Left lung (tissue), 10 donors: ENCODE measurements around the gene ZNF12. TPM values are rescaled to one million over a fixed set of nuclear protein-coding genes. Genes with fewer than 3 reads are reported as not detected.

Experiments
- ATAC-seq: fragments of 200-7000 bp; cut with Tn5 transposase; one replicate; pipeline ENCODE4 v1.9.1; 2020; ENCODE audit warnings: moderate library complexity
- DNase-seq, 4 donors: peaks; one replicate each; pipeline ENCODE4 v3.0.0-alpha.2; 2013 to 2020
- H3K27ac ChIP-seq, 2 donors: fragments of 200-600 bp; sonication (generic) in 1 of 2; one replicate each; pipeline versions ENCODE4 v1.5.0 to v1.8.0; 2020 to 2021
- H3K27me3 ChIP-seq, 2 donors: fragments of 200-600 bp; sonication (generic) in 1 of 2; one replicate each; pipeline versions ENCODE4 v1.5.0 to v1.8.0; 2020 to 2021
- H3K36me3 ChIP-seq, 2 donors: fragments of 200-600 bp; sonication (generic) in 1 of 2; one replicate each; pipeline versions ENCODE4 v1.5.0 to v1.8.0; 2020 to 2021
- H3K4me1 ChIP-seq, 2 donors: fragments of 200-600 bp; one replicate each; pipeline ENCODE4 v1.8.0; 2021
- H3K4me3 ChIP-seq, 2 donors: fragments of 200-600 bp; sonication (generic) in 1 of 2; one replicate each; pipeline versions ENCODE4 v1.5.0 to v1.8.0; 2020 to 2021; ENCODE audit warnings: mild to moderate bottlenecking in 1 of 2
- H3K9me3 ChIP-seq, 2 donors: fragments of 200-600 bp; sonication (generic) in 1 of 2; one replicate each; pipeline versions ENCODE4 v1.5.0 to v1.8.0; 2020 to 2021
- intact Hi-C, 2 donors: fragments of 100-400 bp; cut with DNase I; formaldehyde crosslinking; loops; one replicate each; pipeline versions ENCODE4 v1.11.2 to v1.14.2; 2022
- polyA plus RNA-seq, 6 donors: library from polyadenylated mRNA; unstranded; fragments of 120-200 nt; gene quantifications; one replicate each; pipeline ENCODE4 v1.2.1, GENCODE V29; 2013; ENCODE audit not compliant: insufficient read length in 6 of 6
- total RNA-seq, 2 donors: library from RNA; stranded (reverse); fragmentation: NEBNext Ultra II Directional; extraction: Animal tissue kit (Norgen Biotek cat#: 25700); gene quantifications; one replicate each; pipeline ENCODE4 v1.2.1, GENCODE V29; 2021
- TF ChIP-seq, protein P1 (sequence below), 2 donors: fragments of 200-600 bp; sonication (generic) in 1 of 2; IDR thresholded peaks; one replicate each; pipeline versions ENCODE4 v1.5.0 to v1.8.0; 2021; ENCODE audit warnings: antibody characterized with exemption in 2 of 2
- donor health status: DM: no; HTN: yes; CAD: no.
- donor health status: DM: no; HTN: no; CAD: no.

ZNF12 gene
- total and polyA plus RNA-seq, 8 donors: 18.4 to 38.6 (median 36.4) TPM

DNA sequence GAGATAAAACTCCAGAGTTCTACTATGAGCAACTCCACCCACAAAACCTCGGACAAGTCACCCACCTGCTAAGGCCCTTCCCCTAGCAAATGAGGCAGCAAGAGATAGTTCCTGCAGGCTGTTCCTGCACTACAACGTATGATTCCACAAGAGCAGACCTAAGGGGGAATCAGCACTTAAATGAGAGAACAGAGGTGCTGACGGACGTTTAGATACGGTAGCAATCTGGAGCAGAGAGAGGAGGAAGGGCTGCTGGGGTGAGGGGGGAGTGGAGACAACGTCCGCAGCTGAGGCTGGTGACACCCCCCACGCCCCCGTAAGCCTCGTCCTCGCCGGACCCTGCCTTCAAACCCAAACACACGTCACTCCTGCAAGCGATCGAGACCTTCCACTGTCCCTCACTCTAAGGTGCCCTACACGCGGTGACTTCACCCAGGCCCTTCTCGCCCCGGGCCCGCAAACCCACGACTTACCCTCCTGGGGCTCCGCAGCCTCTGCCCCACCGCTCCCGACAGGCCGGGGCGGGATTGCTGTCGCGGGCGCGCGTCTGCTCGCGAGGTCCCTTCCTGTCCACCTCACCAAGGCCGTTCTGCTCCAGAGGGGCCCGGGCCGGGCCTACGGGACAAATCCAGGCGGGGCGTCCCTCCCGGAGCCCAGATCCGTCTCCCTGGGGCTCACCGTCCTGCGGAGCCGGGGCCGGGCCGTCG lies 635 bp downstream of the ZNF12 start:
- DNase-seq (peak; percentile 16 to 84 (median 38)), ATAC-seq (peak; percentile 44)
- peak overlapping the region; percentile 76 to 85 for H3K4me3 ChIP-seq
- peaks cover 0 to 17% of the 10 kb centered on the region in 2 donors for H3K27me3 ChIP-seq
- intact Hi-C loops: no loop called here
- TF ChIP-seq, protein P1, sequence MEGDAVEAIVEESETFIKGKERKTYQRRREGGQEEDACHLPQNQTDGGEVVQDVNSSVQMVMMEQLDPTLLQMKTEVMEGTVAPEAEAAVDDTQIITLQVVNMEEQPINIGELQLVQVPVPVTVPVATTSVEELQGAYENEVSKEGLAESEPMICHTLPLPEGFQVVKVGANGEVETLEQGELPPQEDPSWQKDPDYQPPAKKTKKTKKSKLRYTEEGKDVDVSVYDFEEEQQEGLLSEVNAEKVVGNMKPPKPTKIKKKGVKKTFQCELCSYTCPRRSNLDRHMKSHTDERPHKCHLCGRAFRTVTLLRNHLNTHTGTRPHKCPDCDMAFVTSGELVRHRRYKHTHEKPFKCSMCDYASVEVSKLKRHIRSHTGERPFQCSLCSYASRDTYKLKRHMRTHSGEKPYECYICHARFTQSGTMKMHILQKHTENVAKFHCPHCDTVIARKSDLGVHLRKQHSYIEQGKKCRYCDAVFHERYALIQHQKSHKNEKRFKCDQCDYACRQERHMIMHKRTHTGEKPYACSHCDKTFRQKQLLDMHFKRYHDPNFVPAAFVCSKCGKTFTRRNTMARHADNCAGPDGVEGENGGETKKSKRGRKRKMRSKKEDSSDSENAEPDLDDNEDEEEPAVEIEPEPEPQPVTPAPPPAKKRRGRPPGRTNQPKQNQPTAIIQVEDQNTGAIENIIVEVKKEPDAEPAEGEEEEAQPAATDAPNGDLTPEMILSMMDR (IDR thresholded peaks at IDR 0.05): no peak
- H3K36me3 ChIP-seq: peaks cover 0 to 25% of the 10 kb centered on the region in 2 donors
- H3K9me3 ChIP-seq: peaks cover 0 to 2% of the 10 kb centered on the region in 2 donors
- peak overlapping the region; percentile 85 to 87 for H3K27ac ChIP-seq
- H3K4me1 ChIP-seq: peaks cover 7 to 34% of the 10 kb centered on the region in 2 donors

DNA sequence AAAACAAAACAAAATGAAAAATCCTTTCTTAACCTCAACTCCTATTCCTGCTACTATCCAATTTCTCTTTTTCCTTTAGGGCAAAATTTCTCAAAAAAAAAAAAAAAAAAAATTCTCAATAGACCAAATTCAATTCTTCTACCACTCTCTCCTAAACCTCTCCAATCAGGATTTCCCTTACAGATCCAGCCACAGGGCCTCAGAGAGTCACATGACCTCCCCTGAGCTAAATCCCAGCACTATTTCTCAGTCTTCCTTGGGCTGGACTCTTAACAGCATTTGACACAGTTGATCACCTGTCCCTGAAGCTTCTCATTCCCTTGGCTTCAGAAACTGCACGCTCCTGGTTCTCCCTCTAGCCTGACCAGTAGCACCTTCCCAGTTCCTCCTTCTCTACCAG lies 4.9 kb downstream of the ZNF12 start:
- Histone ChIP-seq H3K4me1 (peaks cover 7 to 27% of the 10 kb centered on the region in 2 donors), H3K27me3 (no peaks in the 10 kb centered on the region), H3K27ac (no peak overlapping the region), H3K36me3 (peaks cover 0 to 68% of the 10 kb centered on the region in 2 donors), H3K4me3 (no peak overlapping the region), H3K9me3 (peaks cover 11 to 34% of the 10 kb centered on the region in 2 donors)
- no peak for ATAC-seq
- intact Hi-C loops: no loop called here
- no peak for DNase-seq
- TF ChIP-seq, protein P1 (IDR thresholded peaks at IDR 0.05): no peak

DNA sequence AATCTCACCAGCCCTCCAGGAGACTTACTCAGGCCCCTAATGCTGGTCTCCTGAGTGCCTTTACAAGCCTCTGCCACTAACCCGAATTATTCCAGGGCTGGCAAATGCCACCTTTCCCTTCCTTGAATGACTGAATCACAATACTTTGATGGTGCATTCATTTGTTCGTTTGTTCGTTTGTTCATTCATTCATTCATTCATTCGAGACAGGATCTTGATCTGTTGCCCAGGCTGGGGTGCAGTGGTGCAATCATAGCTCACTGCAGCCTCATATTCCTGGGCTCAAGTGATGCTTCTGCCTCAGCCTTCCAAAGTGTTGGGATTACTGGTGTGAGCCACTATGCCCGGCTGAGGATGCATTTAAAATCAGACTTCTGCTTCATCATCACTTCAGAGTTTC lies 6.0 kb downstream of the ZNF12 start:
- TF ChIP-seq, protein P1 (IDR thresholded peaks at IDR 0.05): no peak
- H3K27me3 ChIP-seq: no peaks in the 10 kb centered on the region
- no peak overlapping the region for H3K27ac ChIP-seq
- no peak for DNase-seq
- H3K4me1 ChIP-seq: peaks cover 7 to 25% of the 10 kb centered on the region in 2 donors
- peaks cover 0 to 78% of the 10 kb centered on the region in 2 donors for H3K36me3 ChIP-seq
- ATAC-seq: no peak
- H3K4me3 ChIP-seq: no peak overlapping the region
- intact Hi-C loops: no loop called here
- peaks cover 12 to 45% of the 10 kb centered on the region in 2 donors for H3K9me3 ChIP-seq

DNA sequence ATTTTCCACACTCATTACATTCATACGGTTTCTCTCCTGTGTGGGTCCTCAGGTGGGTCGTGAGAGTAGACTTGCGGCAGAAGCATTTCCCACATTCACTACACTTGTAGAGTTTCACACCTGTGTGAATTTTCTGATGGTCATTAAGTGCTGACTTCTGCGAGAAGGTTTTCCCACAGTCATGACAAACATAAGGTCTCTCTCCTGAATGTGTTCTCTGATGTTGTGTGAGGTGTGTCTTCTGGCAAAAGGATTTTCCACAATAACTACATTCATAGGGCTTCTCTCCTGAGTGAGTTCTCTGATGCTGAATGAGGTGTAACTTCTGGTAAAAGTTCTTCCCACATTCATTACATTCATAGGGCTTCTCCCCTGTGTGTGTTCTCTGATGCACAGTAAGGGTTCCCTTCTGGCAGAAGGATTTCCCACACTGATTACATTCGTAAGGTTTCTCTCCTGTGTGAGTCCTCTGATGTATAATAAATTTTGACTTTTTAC lies 15.1 kb downstream of the ZNF12 start:
- DNase-seq (no peak), ATAC-seq (no peak)
- intact Hi-C loops: no loop called here
- Histone ChIP-seq H3K27me3 (no peaks in the 10 kb centered on the region), H3K27ac (no peak overlapping the region), H3K4me1 (no peaks in the 10 kb centered on the region), H3K9me3 (peaks cover 17 to 100% of the 10 kb centered on the region in 2 donors), H3K36me3 (peaks cover 17 to 100% of the 10 kb centered on the region in 2 donors), H3K4me3 (no peak overlapping the region)
- TF ChIP-seq, protein P1 (IDR thresholded peaks at IDR 0.05): no peak

DNA sequence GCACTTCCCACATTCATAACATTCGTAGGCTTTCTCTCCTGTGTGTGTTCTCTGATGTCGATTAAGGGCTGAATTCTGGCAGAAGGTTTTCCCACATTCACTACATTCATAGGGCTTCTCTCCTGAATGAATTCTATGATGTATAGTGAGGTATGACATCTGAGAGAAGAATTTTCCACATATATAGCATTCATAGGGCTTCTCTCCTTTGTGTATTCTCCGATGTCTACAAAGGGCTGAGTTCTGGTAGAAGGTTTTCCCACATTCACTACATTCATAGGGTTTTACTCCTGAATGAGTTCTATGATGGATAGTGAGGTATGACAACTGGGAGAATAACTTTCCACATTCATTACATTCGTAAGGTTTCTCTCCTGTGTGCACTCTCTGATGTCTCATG lies 15.6 kb downstream of the ZNF12 start:
- no peak for ATAC-seq
- Histone ChIP-seq H3K9me3 (peaks cover 17 to 100% of the 10 kb centered on the region in 2 donors), H3K36me3 (peaks cover 17 to 100% of the 10 kb centered on the region in 2 donors), H3K4me3 (no peak overlapping the region), H3K27ac (no peak overlapping the region), H3K4me1 (no peaks in the 10 kb centered on the region), H3K27me3 (no peaks in the 10 kb centered on the region)
- no peak for DNase-seq
- intact Hi-C loops: no loop called here
- TF ChIP-seq, protein P1 (IDR thresholded peaks at IDR 0.05): no peak
